ENCODE data around the gene PITPNC1. TPM values are rescaled to one million over a fixed set of nuclear protein-coding genes. Genes with fewer than 3 reads are reported as not detected.

Gene PITPNC1
- total and polyA plus RNA-seq, 8 donors, result 9.7 to 21.9 (median 11.3) TPM

DNA sequence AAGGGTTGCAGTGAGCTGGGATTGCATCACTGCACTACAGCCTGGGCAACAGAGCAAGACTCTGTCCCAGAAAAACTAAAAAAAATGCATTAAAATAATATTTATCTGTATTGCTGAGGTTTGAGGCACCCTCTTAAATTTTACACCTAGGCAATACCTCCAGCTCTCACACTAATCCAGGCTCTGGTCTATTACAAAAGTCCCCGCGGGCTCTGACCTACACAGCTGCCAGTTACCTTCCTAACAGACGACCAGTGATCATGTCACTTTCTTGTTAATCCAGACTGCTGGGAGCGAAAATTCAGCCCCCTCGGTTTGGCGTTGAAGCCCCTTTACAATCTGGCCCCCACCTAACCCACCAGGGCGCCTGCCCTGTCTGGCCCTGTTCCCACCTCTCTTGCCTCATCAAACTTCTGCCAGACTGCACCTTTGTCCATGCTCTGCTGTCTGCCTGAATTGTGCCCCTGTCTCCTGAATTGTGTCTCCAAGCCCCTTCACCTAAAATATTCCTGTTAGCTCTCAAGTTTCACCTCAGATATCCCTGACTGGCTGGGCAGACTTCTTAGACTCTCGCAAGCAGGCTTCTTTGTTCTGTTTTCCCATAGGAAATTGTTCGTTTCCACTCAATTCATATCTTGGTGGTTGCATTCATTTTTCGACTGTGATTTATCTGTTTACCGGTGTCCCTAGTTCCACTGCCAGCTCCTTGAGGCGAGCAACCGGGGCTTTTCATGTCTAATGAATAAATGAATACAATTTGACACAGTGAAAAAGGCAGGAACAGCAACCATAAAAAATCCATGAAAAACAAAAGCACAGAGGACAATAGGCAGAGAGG, 65.9 kb downstream of the PITPNC1 start:
- Histone ChIP-seq H3K27me3 (no peaks in the 10 kb centered on the region), H3K9me3 (no peaks in the 10 kb centered on the region), H3K27ac (peak overlapping the region in 1 of 2 donors; percentile 80), H3K36me3 (no peaks in the 10 kb centered on the region), H3K4me1 (peaks cover 11 to 66% of the 10 kb centered on the region in 2 donors), H3K4me3 (no peak overlapping the region)
- intact Hi-C loops (cut with DNase I), result no loop called here
- TF ChIP-seq, protein P1, sequence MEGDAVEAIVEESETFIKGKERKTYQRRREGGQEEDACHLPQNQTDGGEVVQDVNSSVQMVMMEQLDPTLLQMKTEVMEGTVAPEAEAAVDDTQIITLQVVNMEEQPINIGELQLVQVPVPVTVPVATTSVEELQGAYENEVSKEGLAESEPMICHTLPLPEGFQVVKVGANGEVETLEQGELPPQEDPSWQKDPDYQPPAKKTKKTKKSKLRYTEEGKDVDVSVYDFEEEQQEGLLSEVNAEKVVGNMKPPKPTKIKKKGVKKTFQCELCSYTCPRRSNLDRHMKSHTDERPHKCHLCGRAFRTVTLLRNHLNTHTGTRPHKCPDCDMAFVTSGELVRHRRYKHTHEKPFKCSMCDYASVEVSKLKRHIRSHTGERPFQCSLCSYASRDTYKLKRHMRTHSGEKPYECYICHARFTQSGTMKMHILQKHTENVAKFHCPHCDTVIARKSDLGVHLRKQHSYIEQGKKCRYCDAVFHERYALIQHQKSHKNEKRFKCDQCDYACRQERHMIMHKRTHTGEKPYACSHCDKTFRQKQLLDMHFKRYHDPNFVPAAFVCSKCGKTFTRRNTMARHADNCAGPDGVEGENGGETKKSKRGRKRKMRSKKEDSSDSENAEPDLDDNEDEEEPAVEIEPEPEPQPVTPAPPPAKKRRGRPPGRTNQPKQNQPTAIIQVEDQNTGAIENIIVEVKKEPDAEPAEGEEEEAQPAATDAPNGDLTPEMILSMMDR (IDR thresholded peaks at IDR 0.05), result no peak
- DNase-seq (no peak), ATAC-seq (no peak)

- Histone ChIP-seq H3K27me3 (no peaks in the 10 kb centered on the region), H3K4me3 (no peak overlapping the region), H3K9me3 (no peaks in the 10 kb centered on the region), H3K36me3 (no peaks in the 10 kb centered on the region), H3K27ac (peak overlapping the region in 1 of 2 donors; percentile 80), H3K4me1 (peaks cover 11 to 58% of the 10 kb centered on the region in 2 donors)
- TF ChIP-seq, protein P1 (IDR thresholded peaks at IDR 0.05), result no peak
- ATAC-seq, result peak; percentile 29
- DNase-seq, result peak in 1 of 4 donors; percentile 30
- intact Hi-C loops (cut with DNase I), result no loop called here
These were observed 67.0 kb downstream of the PITPNC1 start for GRCh38 chr17:67443931-67444595.

DNA sequence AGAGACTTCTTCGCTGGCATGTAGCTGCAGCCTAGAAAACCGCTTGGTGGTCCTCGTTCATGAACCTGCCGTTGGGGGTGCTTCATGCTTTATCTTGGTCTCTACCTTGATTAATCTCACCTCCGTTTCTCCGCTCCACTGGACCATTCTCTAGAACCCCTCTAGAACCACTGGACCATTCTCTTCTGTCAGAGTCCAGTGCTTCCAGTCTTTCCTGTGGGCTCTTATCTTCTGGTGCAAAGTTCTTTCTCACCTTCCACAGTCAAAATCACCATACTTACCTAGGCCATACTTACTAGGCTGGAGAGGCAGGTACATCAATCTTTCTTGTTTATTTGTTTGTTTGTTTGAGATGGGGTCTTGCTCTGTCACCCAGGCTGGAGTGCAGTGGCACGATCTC, 71.4 kb downstream of the PITPNC1 start:
- intact Hi-C loops (cut with DNase I), result no loop called here
- H3K27ac ChIP-seq, result no peak overlapping the region
- ATAC-seq, result no peak
- H3K4me3 ChIP-seq, result no peak overlapping the region
- no peak for DNase-seq
- H3K9me3 ChIP-seq, result no peaks in the 10 kb centered on the region
- no peaks in the 10 kb centered on the region for H3K36me3 ChIP-seq
- no peaks in the 10 kb centered on the region for H3K27me3 ChIP-seq
- TF ChIP-seq, protein P1 (IDR thresholded peaks at IDR 0.05), result no peak
- peaks cover 4 to 22% of the 10 kb centered on the region in 2 donors for H3K4me1 ChIP-seq

DNA sequence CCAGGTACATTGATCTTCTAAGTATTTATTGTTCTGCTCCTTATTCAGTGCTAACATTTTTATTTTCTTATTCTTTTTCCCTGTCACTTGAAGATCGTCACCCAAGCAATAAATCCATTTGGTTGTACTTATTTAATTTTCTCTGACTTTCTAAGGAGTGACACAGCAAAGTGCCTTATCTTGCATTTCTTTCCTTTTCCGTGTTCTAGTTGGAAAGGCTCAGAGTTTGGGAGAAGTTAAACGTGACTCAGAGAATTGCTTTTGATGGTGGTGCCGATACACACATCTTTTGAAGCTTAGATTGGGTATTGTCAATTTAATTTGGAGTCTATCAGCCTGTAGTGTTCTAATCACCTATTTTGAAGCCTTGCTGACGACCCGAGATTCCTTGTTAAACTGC, 72.0 kb downstream of the PITPNC1 start:
- ATAC-seq, result no peak
- DNase-seq, result no peak
- Histone ChIP-seq H3K9me3 (no peaks in the 10 kb centered on the region), H3K4me1 (peaks cover 3 to 18% of the 10 kb centered on the region in 2 donors), H3K27ac (no peak overlapping the region), H3K27me3 (no peaks in the 10 kb centered on the region), H3K36me3 (no peaks in the 10 kb centered on the region), H3K4me3 (no peak overlapping the region)
- TF ChIP-seq, protein P1 (IDR thresholded peaks at IDR 0.05), result no peak
- intact Hi-C loops (cut with DNase I), result no loop called here
